ENCODE measurements around the gene NANS.

The NANS gene

DNA sequence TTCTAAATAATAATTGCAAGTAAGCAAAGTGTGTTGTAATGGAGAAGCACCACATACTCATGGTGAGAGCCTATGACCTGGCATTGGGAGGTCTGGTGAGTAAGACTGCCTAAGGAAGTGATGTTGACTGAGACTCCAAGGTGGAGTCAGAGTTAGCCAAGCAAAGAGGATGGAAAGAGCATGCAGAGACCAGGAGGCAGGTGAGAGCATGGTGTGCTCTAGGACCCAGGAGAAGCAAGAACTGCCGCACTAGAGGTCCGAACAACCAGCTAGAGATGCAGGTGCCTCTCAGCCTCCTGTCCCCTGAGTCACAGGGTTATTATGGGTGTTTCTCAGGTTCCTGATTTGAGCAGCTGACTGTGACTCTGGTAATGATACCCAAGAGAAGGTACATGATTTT is 46.1 kb upstream of the NANS start:
- H3K4me3 ChIP-seq (ENCODE audit: low read depth, low read length): no peak overlapping the region
- TF ChIP-seq, protein P1, sequence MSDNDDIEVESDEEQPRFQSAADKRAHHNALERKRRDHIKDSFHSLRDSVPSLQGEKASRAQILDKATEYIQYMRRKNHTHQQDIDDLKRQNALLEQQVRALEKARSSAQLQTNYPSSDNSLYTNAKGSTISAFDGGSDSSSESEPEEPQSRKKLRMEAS (IDR thresholded peaks at IDR 0.05; ENCODE audit: low read depth, low read length): no peak
- TF ChIP-seq MYC (IDR thresholded peaks at IDR 0.05; ENCODE audit: low read depth, low read length): no peak
- TF ChIP-seq CTCF (IDR thresholded peaks at IDR 0.05; ENCODE audit: low read depth, low read length): no peak
- no peak for TF ChIP-seq POLR2A (IDR thresholded peaks at IDR 0.05; ENCODE audit: extremely low read depth, insufficient read length)
- no peak for DNase-seq (ENCODE audit: low read depth)

DNA sequence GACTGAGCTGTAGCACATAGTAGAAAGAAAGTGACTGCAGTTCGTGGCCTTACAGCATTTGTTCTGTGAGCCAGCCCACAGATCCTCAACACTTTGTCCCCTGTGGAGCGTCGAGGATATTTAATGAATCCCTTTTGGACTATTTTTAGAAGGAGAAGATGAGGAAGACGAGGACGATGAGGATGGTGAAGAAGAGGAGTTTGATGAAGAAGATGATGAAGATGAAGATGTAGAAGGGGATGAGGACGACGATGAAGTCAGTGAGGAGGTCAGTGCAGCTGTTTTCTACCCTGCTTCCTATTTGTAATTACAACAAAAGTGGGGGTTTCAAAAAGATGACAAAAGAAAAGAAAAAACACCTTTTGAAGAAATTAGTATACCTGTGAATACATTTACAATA is 45.4 kb upstream of the NANS start:
- H3K4me3 ChIP-seq (ENCODE audit: low read depth, low read length): no peak overlapping the region
- TF ChIP-seq, protein P1 (IDR thresholded peaks at IDR 0.05; ENCODE audit: low read depth, low read length): no peak
- TF ChIP-seq CTCF (IDR thresholded peaks at IDR 0.05; ENCODE audit: low read depth, low read length) (no peak), POLR2A (IDR thresholded peaks at IDR 0.05; ENCODE audit: extremely low read depth, insufficient read length) (no peak), MYC (IDR thresholded peaks at IDR 0.05; ENCODE audit: low read depth, low read length) (no peak)
- DNase-seq (ENCODE audit: low read depth): no peak

DNA sequence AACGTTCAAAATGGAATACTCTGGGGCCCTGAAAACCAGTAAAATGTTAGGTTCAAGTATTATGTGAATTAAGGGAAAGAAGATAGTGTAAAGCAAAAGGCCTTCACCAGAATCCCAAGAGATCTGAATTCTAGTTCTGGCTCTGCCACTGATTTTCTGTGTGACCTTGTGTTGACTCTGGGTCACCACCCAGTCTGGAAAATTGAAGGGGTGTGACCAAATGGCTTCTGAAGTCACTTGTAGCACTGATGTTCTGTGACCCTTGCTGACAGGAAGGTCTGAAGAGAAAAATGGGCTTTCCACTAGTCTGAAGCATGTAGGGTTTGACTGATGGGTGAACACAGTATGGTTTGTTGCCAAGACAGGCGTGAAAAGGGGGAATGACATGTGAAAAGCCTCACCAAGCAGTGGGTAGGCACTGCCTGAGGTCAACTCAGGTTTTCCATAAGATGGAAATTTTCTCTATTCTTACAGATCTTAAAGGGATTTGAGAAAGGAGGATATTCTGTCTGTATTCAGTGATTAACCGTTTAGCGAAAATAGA is 40.3 kb upstream of the NANS start:
- no peak overlapping the region for H3K4me3 ChIP-seq (ENCODE audit: low read depth, low read length)
- DNase-seq (ENCODE audit: low read depth): no peak
- no peak for TF ChIP-seq MYC (IDR thresholded peaks at IDR 0.05; ENCODE audit: low read depth, low read length)
- TF ChIP-seq, protein P1 (IDR thresholded peaks at IDR 0.05; ENCODE audit: low read depth, low read length): no peak
- no peak for TF ChIP-seq POLR2A (IDR thresholded peaks at IDR 0.05; ENCODE audit: extremely low read depth, insufficient read length)
- TF ChIP-seq CTCF (IDR thresholded peaks at IDR 0.05; ENCODE audit: low read depth, low read length): no peak

GRCh38 chr9:98017306-98017705 is 39.2 kb upstream of the NANS start:
- no peak for DNase-seq (ENCODE audit: low read depth)
- no peak overlapping the region for H3K4me3 ChIP-seq (ENCODE audit: low read depth, low read length)
- TF ChIP-seq, protein P1 (IDR thresholded peaks at IDR 0.05; ENCODE audit: low read depth, low read length): no peak
- TF ChIP-seq CTCF (IDR thresholded peaks at IDR 0.05; ENCODE audit: low read depth, low read length) (no peak), POLR2A (IDR thresholded peaks at IDR 0.05; ENCODE audit: extremely low read depth, insufficient read length) (no peak), MYC (IDR thresholded peaks at IDR 0.05; ENCODE audit: low read depth, low read length) (no peak)

DNA sequence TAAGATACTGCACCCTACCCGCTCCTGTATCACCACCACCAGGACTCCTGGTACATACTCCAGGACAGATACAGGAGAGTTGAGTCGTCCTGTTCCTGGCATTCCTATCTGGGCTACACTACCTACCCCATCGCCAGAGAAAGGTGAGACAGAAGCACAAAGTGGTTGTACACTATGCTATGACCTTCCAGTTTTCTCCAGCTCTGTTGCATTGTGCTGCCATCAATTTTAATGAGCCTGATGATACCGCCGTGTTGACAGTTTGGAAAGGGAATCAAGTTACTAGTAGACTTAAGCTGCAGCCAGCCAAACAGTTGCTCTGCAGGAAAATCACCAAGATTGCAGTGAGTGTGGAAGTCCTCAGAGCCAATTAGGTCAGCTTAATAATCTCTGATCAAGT is 38.2 kb upstream of the NANS start:
- no peak for TF ChIP-seq POLR2A (IDR thresholded peaks at IDR 0.05; ENCODE audit: extremely low read depth, insufficient read length)
- no peak for TF ChIP-seq CTCF (IDR thresholded peaks at IDR 0.05; ENCODE audit: low read depth, low read length)
- TF ChIP-seq, protein P1 (IDR thresholded peaks at IDR 0.05; ENCODE audit: low read depth, low read length): no peak
- TF ChIP-seq MYC (IDR thresholded peaks at IDR 0.05; ENCODE audit: low read depth, low read length): no peak
- no peak for DNase-seq (ENCODE audit: low read depth)
- no peak overlapping the region for H3K4me3 ChIP-seq (ENCODE audit: low read depth, low read length)

Data from NB4 (cell line).